Measurements from ENCODE around the gene LAMB3.

Gene LAMB3

GRCh38 chr1:209589863-209590262 lies 62.4 kb downstream of the LAMB3 start:
- no peak for TF ChIP-seq SPI1 (IDR thresholded peaks at IDR 0.05; ENCODE audit: low read depth, low read length)
- TF ChIP-seq POLR2AphosphoS5 (IDR thresholded peaks at IDR 0.05; ENCODE audit: low read depth, low read length), result no peak
- TF ChIP-seq TAF1 (IDR thresholded peaks at IDR 0.05; ENCODE audit: low read depth, low read length), result no peak
- TF ChIP-seq POLR2A (IDR thresholded peaks at IDR 0.05; ENCODE audit: low read depth, low read length), result no peak
- TF ChIP-seq POU2F2 (IDR thresholded peaks at IDR 0.05; ENCODE audit: low read depth, low read length), result no peak
- no peak for TF ChIP-seq PAX5 (IDR thresholded peaks at IDR 0.05; ENCODE audit: insufficient read depth, low read length, severe bottlenecking)
- DNase-seq (ENCODE audit: insufficient read length, low spot score), result no peak
- no peak for FAIRE-seq

DNA sequence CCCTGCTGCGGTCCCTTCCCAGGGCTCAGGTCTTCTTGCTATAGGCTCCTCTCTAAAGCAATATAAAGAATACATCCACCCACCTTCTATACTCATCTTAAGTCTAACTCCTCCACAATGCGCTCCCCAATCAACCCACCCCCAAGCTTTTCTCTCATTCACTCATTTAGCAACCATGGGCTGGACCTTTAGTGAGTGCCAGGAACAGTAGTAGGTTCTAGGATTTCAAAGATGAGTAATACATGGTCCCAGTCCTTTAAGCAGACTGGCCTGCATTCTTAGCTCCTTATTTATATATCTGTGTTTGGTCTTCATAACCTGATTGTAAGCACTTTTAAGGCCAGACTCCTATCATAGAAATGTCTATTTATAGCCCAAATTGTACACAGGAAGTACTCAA lies 62.8 kb downstream of the LAMB3 start:
- FAIRE-seq, result no peak
- DNase-seq (ENCODE audit: insufficient read length, low spot score), result no peak

GRCh38 chr1:209587789-209588188 lies 64.4 kb downstream of the LAMB3 start:
- TF ChIP-seq POLR2AphosphoS5 (IDR thresholded peaks at IDR 0.05; ENCODE audit: low read depth, low read length), result no peak
- TF ChIP-seq SPI1 (IDR thresholded peaks at IDR 0.05; ENCODE audit: low read depth, low read length), result no peak
- TF ChIP-seq POU2F2 (IDR thresholded peaks at IDR 0.05; ENCODE audit: low read depth, low read length), result no peak
- TF ChIP-seq TAF1 (IDR thresholded peaks at IDR 0.05; ENCODE audit: low read depth, low read length), result no peak
- no peak for TF ChIP-seq POLR2A (IDR thresholded peaks at IDR 0.05; ENCODE audit: low read depth, low read length)
- no peak for TF ChIP-seq PAX5 (IDR thresholded peaks at IDR 0.05; ENCODE audit: insufficient read depth, low read length, severe bottlenecking)
- FAIRE-seq (no peak), DNase-seq (ENCODE audit: insufficient read length, low spot score) (no peak)

More for the DNA sequence above, 62.8 kb downstream of the LAMB3 start:
- no peak for TF ChIP-seq POLR2AphosphoS5 (IDR thresholded peaks at IDR 0.05; ENCODE audit: low read depth, low read length)
- no peak for TF ChIP-seq PAX5 (IDR thresholded peaks at IDR 0.05; ENCODE audit: insufficient read depth, low read length, severe bottlenecking)
- no peak for TF ChIP-seq SPI1 (IDR thresholded peaks at IDR 0.05; ENCODE audit: low read depth, low read length)
- TF ChIP-seq TAF1 (IDR thresholded peaks at IDR 0.05; ENCODE audit: low read depth, low read length), result no peak

- no peak for DNase-seq (ENCODE audit: insufficient read length, low spot score)
- TF ChIP-seq TAF1 (IDR thresholded peaks at IDR 0.05; ENCODE audit: low read depth, low read length) (no peak), POLR2AphosphoS5 (IDR thresholded peaks at IDR 0.05; ENCODE audit: low read depth, low read length) (no peak), PAX5 (IDR thresholded peaks at IDR 0.05; ENCODE audit: insufficient read depth, low read length, severe bottlenecking) (no peak), POU2F2 (IDR thresholded peaks at IDR 0.05; ENCODE audit: low read depth, low read length) (no peak), POLR2A (IDR thresholded peaks at IDR 0.05; ENCODE audit: low read depth, low read length) (no peak), SPI1 (IDR thresholded peaks at IDR 0.05; ENCODE audit: low read depth, low read length) (no peak)
- FAIRE-seq, result no peak
These were observed 65.9 kb downstream of the LAMB3 start for GRCh38 chr1:209586221-209586740.

DNA sequence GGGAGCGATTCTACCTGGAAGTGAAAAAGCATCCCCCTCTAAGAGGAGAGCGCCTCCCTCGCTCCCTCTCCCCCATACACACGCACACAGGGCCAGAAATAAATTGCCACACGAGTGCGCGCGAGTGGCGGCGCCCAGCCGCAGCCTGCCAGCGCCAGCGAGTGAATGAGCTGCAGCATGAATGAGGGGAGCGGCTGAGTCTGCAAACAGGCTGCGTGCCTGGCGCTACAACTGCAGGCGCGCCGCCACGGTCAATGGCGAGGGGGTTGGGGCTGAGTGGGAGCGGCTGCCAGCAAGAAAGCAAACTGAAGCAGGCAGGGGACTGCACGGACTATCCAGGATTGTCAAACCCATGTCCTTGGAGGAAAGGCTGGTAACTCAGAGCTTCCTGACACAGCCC lies 66.6 kb downstream of the LAMB3 start:
- FAIRE-seq (no peak), DNase-seq (ENCODE audit: insufficient read length, low spot score) (no peak)
- TF ChIP-seq POLR2A (IDR thresholded peaks at IDR 0.05; ENCODE audit: low read depth, low read length) (no peak), SPI1 (IDR thresholded peaks at IDR 0.05; ENCODE audit: low read depth, low read length) (no peak), TAF1 (IDR thresholded peaks at IDR 0.05; ENCODE audit: low read depth, low read length) (no peak), PAX5 (IDR thresholded peaks at IDR 0.05; ENCODE audit: insufficient read depth, low read length, severe bottlenecking) (no peak), POU2F2 (IDR thresholded peaks at IDR 0.05; ENCODE audit: low read depth, low read length) (no peak), POLR2AphosphoS5 (IDR thresholded peaks at IDR 0.05; ENCODE audit: low read depth, low read length) (no peak)

GRCh38 chr1:209585197-209585596 lies 67.0 kb downstream of the LAMB3 start:
- DNase-seq (ENCODE audit: insufficient read length, low spot score) (no peak), FAIRE-seq (no peak)
- TF ChIP-seq POU2F2 (IDR thresholded peaks at IDR 0.05; ENCODE audit: low read depth, low read length), result no peak
- no peak for TF ChIP-seq PAX5 (IDR thresholded peaks at IDR 0.05; ENCODE audit: insufficient read depth, low read length, severe bottlenecking)
- TF ChIP-seq POLR2AphosphoS5 (IDR thresholded peaks at IDR 0.05; ENCODE audit: low read depth, low read length), result no peak
- TF ChIP-seq TAF1 (IDR thresholded peaks at IDR 0.05; ENCODE audit: low read depth, low read length), result no peak
- TF ChIP-seq SPI1 (IDR thresholded peaks at IDR 0.05; ENCODE audit: low read depth, low read length), result no peak
- no peak for TF ChIP-seq POLR2A (IDR thresholded peaks at IDR 0.05; ENCODE audit: low read depth, low read length)

DNA sequence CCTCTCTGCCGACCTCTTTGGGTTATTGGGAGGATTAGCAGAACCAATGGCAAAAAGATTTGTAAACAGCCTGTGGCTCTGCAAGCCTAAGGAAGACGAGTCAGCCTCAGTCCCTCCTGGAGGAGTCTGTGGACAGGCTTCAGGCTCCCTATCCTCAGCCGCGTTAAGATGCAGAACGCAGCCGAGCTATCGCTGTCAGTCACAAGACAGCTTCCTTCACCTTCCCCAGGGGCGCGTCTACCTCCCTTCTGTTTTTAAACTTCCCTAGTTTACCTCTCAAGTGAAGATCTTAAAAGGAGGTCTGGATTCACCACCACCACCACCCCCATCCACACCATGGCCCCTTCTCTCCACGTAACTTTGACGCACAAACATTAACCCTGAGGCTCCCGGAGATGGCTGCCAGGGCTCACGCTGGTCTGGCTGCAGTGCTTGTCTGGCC lies 68.0 kb downstream of the LAMB3 start:
- no peak for FAIRE-seq
- TF ChIP-seq PAX5 (IDR thresholded peaks at IDR 0.05; ENCODE audit: insufficient read depth, low read length, severe bottlenecking) (no peak), SPI1 (IDR thresholded peaks at IDR 0.05; ENCODE audit: low read depth, low read length) (no peak), POLR2AphosphoS5 (IDR thresholded peaks at IDR 0.05; ENCODE audit: low read depth, low read length) (no peak), POLR2A (IDR thresholded peaks at IDR 0.05; ENCODE audit: low read depth, low read length) (no peak), TAF1 (IDR thresholded peaks at IDR 0.05; ENCODE audit: low read depth, low read length) (no peak), POU2F2 (IDR thresholded peaks at IDR 0.05; ENCODE audit: low read depth, low read length) (no peak)

GRCh38 chr1:209583408-209583807 lies 68.8 kb downstream of the LAMB3 start, which contains the start of gene CAMK1G:
Gene CAMK1G, plus strand, starts transcription at chr1:209583714. Its CDS starts 11,270 bp downstream, at chr1:209594984.
- no peak for FAIRE-seq
- no peak for TF ChIP-seq POU2F2 (IDR thresholded peaks at IDR 0.05; ENCODE audit: low read depth, low read length)
- TF ChIP-seq PAX5 (IDR thresholded peaks at IDR 0.05; ENCODE audit: insufficient read depth, low read length, severe bottlenecking), result no peak
- TF ChIP-seq TAF1 (IDR thresholded peaks at IDR 0.05; ENCODE audit: low read depth, low read length), result no peak
- no peak for TF ChIP-seq SPI1 (IDR thresholded peaks at IDR 0.05; ENCODE audit: low read depth, low read length)
- TF ChIP-seq POLR2A (IDR thresholded peaks at IDR 0.05; ENCODE audit: low read depth, low read length), result no peak
- TF ChIP-seq POLR2AphosphoS5 (IDR thresholded peaks at IDR 0.05; ENCODE audit: low read depth, low read length), result no peak
- no peak for DNase-seq (ENCODE audit: insufficient read length, low spot score)

More for the DNA sequence above, 68.0 kb downstream of the LAMB3 start:
- DNase-seq (ENCODE audit: insufficient read length, low spot score), result no peak

DNA sequence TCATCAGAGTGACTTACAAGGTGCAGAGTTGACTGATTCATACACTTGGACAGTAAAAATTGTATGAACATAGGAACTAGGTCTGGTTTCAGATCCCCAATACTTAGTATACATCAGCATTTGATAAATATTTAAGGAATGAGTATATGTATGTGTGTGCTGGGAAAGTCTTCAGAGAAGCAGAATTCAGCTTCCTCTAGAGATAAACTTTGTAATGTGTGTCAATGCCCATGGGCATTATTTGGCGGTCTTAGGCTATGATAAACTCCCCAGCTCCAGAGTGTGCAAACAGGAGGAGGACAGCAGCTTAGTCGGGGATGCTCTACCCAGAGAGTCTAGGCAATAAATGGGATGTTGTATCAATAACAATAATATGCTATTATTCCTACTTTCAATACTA lies 71.6 kb downstream of the LAMB3 start:
- TF ChIP-seq SPI1 (IDR thresholded peaks at IDR 0.05; ENCODE audit: low read depth, low read length), result no peak
- TF ChIP-seq PAX5 (IDR thresholded peaks at IDR 0.05; ENCODE audit: insufficient read depth, low read length, severe bottlenecking), result no peak
- FAIRE-seq (no peak), DNase-seq (ENCODE audit: insufficient read length, low spot score) (no peak)

DNA sequence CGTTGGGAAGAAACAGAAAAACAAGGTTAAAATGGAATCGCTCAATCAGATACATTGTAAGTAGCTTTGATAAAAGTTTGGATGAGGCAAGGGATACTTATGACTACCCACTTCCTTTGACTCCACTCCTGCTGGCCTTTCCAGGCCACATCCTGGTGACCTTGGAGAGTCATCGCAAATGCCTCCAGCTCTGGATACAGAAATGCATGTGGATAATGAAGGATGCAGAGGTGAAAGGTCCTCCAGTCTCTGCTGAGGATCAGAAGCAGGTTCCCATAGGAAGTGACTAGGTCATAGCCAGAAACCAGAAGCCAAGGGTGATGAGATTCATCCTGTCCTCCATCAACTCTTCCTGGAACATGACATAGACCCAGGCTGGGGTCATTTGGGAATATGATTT lies 74.9 kb downstream of the LAMB3 start:
- no peak for DNase-seq (ENCODE audit: insufficient read length, low spot score)
- FAIRE-seq, result no peak
- no peak for TF ChIP-seq TAF1 (IDR thresholded peaks at IDR 0.05; ENCODE audit: low read depth, low read length)
- TF ChIP-seq POLR2AphosphoS5 (IDR thresholded peaks at IDR 0.05; ENCODE audit: low read depth, low read length), result no peak
- TF ChIP-seq PAX5 (IDR thresholded peaks at IDR 0.05; ENCODE audit: insufficient read depth, low read length, severe bottlenecking), result no peak
- TF ChIP-seq POU2F2 (IDR thresholded peaks at IDR 0.05; ENCODE audit: low read depth, low read length), result no peak
- TF ChIP-seq SPI1 (IDR thresholded peaks at IDR 0.05; ENCODE audit: low read depth, low read length), result no peak
- no peak for TF ChIP-seq POLR2A (IDR thresholded peaks at IDR 0.05; ENCODE audit: low read depth, low read length)
